Limb (tissue), 2 donors: Measurements from ENCODE around the gene FUBP3.

Experiments used
- DNase-seq, 2 donors: peaks; one replicate each; pipeline ENCODE4 v3.0.0-alpha.2; 2016; ENCODE audit errors: extremely low spot score in 2 of 2

The FUBP3 gene

GRCh38 chr9:130633336-130634190 lies 54.2 kb downstream of the FUBP3 start:
- DNase-seq = no peak

- no peak for DNase-seq
Measured at GRCh38 chr9:130634191-130634768, 54.9 kb downstream of the FUBP3 start.

GRCh38 chr9:130634801-130635200 lies 55.4 kb downstream of the FUBP3 start:
- DNase-seq = no peak

- DNase-seq = no peak
Measured at GRCh38 chr9:130635306-130635705, 55.9 kb downstream of the FUBP3 start.

- DNase-seq = no peak
Measured at GRCh38 chr9:130635721-130636647, 56.6 kb downstream of the FUBP3 start.

GRCh38 chr9:130636648-130637020 lies 57.3 kb downstream of the FUBP3 start:
- no peak for DNase-seq

- no peak for DNase-seq
Measured at GRCh38 chr9:130638284-130639123, 59.1 kb downstream of the FUBP3 start.

- no peak for DNase-seq
Measured at GRCh38 chr9:130639124-130639765, 59.9 kb downstream of the FUBP3 start.

- DNase-seq = no peak
Measured at GRCh38 chr9:130639866-130640555, 60.6 kb downstream of the FUBP3 start.

- no peak for DNase-seq
Measured at GRCh38 chr9:130640681-130641080, 61.3 kb downstream of the FUBP3 start.

GRCh38 chr9:130642926-130643325 lies 63.5 kb downstream of the FUBP3 start:
- DNase-seq = no peak

- no peak for DNase-seq
Measured at GRCh38 chr9:130651221-130651620, 71.8 kb downstream of the FUBP3 start.

GRCh38 chr9:130651752-130652151 lies 72.4 kb downstream of the FUBP3 start:
- DNase-seq = no peak

GRCh38 chr9:130654879-130655278 lies 75.5 kb downstream of the FUBP3 start:
- no peak for DNase-seq

- DNase-seq = peak in 1 of 2 donors; percentile 39
Measured at GRCh38 chr9:130658893-130659698, 79.7 kb downstream of the FUBP3 start.

- DNase-seq = peak in 1 of 2 donors; percentile 51
Measured at GRCh38 chr9:130659699-130660248, 80.4 kb downstream of the FUBP3 start.

- no peak for DNase-seq
Measured at GRCh38 chr9:130660326-130660682, 80.9 kb downstream of the FUBP3 start.

GRCh38 chr9:130660683-130661450 lies 81.5 kb downstream of the FUBP3 start:
- peak in 1 of 2 donors; percentile 51 for DNase-seq
